ENCODE results near the gene OVOL2.
"Not testable (repeated sequence)": the region's sequence is repeated elsewhere in the genome, so short reads cannot be mapped to it uniquely, and the experiment has no call there.

OVOL2 gene

GRCh38 chr20:18057101-18057993 lies at the start of gene OVOL2:
TSS of gene OVOL2 (minus strand) at chr20:18057916. CDS start at chr20:18057634, 282 bp downstream.
- DNase-seq: peak; percentile 24

DNA sequence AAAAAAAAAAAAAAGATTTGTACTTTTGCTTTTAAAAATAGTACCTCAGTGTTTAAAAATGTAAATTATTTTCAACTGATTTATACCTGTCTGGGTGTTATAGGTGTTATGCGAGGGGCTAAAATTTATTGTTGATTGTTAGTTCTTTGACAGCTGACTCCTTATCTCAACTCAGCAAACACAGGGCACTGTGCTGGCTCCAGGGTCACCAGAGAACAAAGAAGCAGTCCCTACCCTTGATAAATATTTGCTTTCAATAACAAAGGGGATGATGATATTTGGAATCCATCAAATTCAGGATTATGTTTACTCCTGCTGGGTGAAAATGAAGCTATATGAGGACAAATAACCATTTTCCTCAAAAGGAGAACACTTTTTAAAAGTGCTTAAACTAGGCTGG lies 45.8 kb upstream of the OVOL2 start:
- peak; percentile 11 for DNase-seq

DNA sequence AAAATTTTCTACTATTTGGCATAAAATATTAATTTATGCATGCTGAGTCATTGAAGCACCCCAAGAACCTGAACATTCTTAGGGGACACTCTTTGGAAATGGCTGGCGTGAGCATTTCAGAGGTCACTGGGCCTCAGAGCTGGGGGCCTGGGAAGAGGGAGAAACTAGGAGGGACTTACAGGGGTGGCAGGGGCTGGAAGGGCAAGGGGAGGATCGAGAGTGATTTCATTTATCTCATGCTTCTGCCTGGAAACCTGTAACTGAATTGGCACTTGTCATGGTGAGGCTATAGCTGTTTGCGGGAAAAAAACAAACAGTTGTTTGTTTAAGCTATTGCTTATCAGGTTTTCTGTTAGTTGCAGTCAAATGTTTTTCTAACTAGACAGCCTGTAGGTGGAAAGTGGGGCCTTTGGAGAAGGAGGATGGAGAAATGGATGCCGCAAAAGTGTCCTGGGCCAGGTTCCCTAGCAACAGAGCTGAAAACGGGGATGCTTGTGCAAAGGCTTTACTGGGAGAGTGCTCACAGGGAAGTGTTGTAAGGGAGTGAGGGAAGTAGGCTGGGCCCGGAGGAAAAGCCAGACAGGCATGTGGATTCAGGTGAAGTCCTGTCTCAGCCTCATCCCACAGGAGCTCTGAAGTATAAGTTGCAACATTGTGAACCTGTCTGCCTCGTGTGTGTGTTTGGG lies 43.6 kb upstream of the OVOL2 start:
- DNase-seq: no peak

- DNase-seq: not testable (repeated sequence)
Observed at GRCh38 chr20:18100569-18100968, 42.9 kb upstream of the OVOL2 start.

GRCh38 chr20:18094191-18094590 lies 36.5 kb upstream of the OVOL2 start:
- DNase-seq: no peak

- DNase-seq: no peak
Observed at GRCh38 chr20:18093388-18093787, 35.7 kb upstream of the OVOL2 start.

DNA sequence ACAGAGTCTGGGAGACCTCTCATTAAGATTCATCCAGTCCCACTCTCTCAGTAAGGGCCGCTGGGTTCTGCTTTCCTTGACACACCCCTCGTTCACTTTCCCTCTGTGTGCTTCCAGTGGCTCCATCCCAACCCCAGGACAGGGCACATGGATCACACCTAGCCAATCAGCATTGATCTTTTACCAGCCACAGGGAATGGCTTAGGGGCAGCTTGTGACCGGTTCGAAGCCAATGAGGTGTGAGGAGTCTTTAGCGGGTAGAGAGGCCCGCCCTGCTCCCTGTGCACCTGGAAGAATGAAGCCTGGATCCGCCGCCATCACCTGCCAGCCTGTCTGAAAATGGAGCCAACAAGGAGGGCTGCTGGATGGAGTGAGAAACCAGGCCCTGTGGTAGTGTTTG lies 35.2 kb upstream of the OVOL2 start:
- DNase-seq: no peak

- no peak for DNase-seq
Observed at GRCh38 chr20:18091623-18092022, 33.9 kb upstream of the OVOL2 start.

- DNase-seq: no peak
Observed at GRCh38 chr20:18090477-18090876, 32.8 kb upstream of the OVOL2 start.

DNA sequence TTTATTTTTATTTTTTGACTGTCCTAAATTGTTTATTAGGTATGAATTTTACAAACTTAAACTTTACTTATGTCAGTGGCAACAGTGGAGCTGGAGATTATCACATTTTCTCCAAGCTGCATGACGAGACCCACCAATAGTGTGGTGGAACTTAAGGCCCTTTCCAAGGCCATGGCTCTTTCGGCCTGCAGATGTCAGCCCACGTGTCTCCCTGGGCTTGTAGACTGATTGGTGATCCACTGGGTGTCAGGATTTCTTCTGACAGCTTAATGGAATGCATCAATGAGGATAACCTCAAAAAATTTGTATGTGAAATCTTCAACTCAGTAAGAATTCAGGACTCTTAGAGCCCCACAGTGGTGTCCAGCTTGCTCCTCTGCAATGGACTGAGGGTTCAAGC lies 32.3 kb upstream of the OVOL2 start:
- no peak for DNase-seq

GRCh38 chr20:18088841-18089240 lies 31.1 kb upstream of the OVOL2 start:
- not testable (repeated sequence) for DNase-seq

GRCh38 chr20:18088298-18088697 lies 30.6 kb upstream of the OVOL2 start:
- not testable (repeated sequence) for DNase-seq

DNA sequence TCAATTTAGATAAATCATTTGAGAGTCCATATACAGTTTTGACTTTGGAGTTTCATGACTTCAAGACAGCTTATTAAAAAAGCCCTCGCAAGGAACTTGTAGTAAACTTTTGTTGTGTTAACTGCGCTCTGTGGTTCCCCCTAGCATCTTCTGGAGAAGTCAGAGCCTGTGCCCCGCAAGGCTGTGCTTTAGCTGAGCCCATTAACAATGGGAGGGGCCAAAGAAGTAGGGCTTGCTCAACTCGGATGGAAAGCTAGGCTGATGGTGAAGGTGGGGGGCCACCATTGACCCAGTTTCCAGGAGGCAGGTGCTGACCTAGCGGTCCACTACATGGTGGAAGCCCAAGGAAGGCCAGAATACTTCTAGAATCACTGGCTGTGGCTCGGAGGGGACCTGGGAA lies 29.3 kb upstream of the OVOL2 start:
- DNase-seq: no peak

GRCh38 chr20:18080836-18081235 lies 23.1 kb upstream of the OVOL2 start:
- DNase-seq: not testable (repeated sequence)

DNA sequence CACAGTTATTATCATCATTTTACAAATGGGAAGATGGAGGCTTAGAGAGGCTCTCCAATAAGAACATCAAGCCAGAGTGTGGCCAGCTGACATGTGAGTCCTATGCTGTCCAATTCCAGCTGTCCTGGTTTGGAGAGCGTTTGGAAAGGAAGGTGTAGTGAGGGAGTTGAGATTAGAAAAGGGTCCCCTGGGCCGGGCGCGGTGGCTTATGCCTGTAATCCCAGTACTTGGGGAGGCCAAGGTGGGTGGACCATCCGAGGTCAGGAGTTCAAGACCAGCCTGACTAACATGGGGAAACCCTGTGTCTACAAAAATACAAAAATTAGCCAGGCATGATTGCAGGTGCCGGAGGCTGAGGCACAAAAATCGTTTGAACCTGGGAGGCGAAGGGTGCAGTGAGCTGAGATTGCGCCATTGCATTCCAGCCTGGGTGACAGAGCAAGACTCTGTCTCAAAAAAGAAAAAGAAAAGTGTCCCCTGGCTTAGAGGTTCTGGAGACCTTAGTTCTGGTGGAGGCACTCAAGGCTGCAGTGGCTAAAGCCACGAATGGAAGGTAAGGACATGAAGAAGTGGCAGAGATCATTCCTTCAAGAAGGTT lies 22.1 kb upstream of the OVOL2 start:
- DNase-seq: no peak

- DNase-seq: no peak
Observed at GRCh38 chr20:18077157-18077556, 19.4 kb upstream of the OVOL2 start.

DNA sequence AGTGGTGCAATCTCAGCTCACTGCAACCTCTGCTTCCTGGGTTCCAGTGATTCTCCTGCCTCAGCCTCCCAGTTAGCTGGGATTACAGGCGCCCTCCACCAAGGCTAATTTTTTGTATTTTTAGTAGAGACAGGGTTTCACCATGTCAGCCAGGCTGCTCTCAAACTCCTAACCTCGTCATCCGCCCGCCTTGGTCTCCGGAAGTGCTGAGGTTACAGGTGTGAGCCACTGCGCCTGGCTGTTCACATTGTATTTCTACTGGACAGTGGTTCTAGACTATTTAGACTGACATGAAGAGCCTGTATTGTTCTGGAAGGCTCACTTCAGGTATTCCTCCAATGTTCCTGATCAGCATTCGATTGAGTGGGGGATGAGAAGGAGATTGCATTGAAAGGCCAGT lies 14.8 kb upstream of the OVOL2 start:
- no peak for DNase-seq

DNA sequence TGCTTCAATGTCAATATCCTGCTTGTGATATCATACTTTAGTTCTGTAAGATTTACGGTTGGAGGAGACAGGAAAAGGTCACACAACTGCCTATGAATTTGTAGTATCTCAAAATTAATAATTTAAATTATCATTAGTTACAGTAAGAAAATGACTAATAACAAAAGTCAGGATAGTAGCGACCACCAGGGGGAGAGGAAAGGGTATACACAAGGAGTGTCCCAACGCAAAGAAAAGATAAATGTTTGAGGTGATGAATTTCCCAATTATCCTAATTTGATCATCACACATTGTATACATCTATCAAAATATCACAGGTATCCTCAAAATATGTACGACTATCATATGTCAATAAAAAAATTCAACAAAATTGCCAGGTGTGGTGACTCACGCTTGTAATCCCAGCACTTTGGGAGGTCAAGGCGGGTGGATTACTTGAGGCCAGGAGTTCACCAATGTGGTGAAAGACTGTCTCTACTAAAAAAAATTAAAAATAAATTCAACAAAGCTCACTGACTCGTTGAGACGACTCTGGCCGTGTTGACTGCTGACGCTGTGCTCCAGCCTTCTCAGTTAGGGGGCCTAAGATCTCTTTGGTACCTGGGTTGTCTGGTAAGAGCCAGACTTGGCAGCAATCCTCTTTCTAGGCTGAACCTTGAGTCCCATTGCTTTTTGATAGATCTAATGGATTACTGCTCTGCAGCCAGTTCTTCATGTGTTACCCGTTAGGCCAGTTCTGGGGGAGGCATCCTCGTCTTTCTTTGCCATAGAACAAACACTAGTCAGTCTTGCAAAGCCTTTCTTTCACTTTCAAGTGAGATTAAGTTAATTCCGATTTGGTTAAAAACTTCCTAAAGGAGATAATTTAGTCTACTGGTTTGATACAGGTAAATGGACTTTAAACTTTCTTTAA lies 9.0 kb upstream of the OVOL2 start:
- DNase-seq: no peak

- DNase-seq: no peak
Observed at GRCh38 chr20:18063676-18064075, 6.0 kb upstream of the OVOL2 start.

GRCh38 chr20:18059603-18060002 lies 1.9 kb upstream of the OVOL2 start:
- DNase-seq: no peak

- peak; percentile 33 for DNase-seq
Observed at GRCh38 chr20:18058661-18059467, 1.1 kb upstream of the OVOL2 start.

- DNase-seq: no peak
Observed at GRCh38 chr20:18057994-18058349, 256 bp upstream of the OVOL2 start.

Data from NCI-H2081 treated with DMSO at 0.1 percent for 48 hours (cell line).